Endothelial cell (in vitro differentiated cells): ENCODE data around the gene CERS4. TPM values are rescaled to one million over a fixed set of nuclear protein-coding genes. Genes with fewer than 3 reads are reported as not detected.
A peak's percentile ranks its signal among the peaks of the same experiment; 100 is the strongest.
"Not testable (repeated sequence)": the region's sequence is repeated elsewhere in the genome, so short reads cannot be mapped to it uniquely, and the experiment has no call there.

Experiments used
- DNase-seq: peaks from one replicate; pipeline ENCODE4 v3.0.0; 2021; ENCODE audit warnings: low spot score
- H3K27ac Mint-ChIP-seq: one replicate; pipeline ENCODE4 v1.8.0; 2021; ENCODE audit warnings: mixed read lengths, inconsistent platforms; ENCODE audit not compliant: unreplicated experiment
- H3K27me3 Mint-ChIP-seq: one replicate; pipeline ENCODE4 v1.8.0; 2021; ENCODE audit warnings: mild to moderate bottlenecking, moderate library complexity, mixed read lengths, inconsistent platforms; ENCODE audit not compliant: unreplicated experiment
- H3K36me3 Mint-ChIP-seq: one replicate; pipeline ENCODE4 v1.8.0; 2021; ENCODE audit warnings: mild to moderate bottlenecking, low read depth, mixed read lengths, inconsistent platforms; ENCODE audit not compliant: unreplicated experiment
- H3K4me1 Mint-ChIP-seq: one replicate; pipeline ENCODE4 v1.8.0; 2021; ENCODE audit warnings: mild to moderate bottlenecking, mixed read lengths, inconsistent platforms; ENCODE audit not compliant: unreplicated experiment
- H3K4me3 Mint-ChIP-seq: one replicate; pipeline ENCODE4 v1.8.0; 2021; ENCODE audit warnings: mild to moderate bottlenecking, mixed read lengths, inconsistent platforms; ENCODE audit not compliant: unreplicated experiment
- H3K9me3 Mint-ChIP-seq: one replicate; pipeline ENCODE4 v1.8.0; 2021; ENCODE audit warnings: mixed read lengths, inconsistent platforms; ENCODE audit not compliant: unreplicated experiment
- total RNA-seq: library from RNA; stranded (reverse); fragmentation: NEBNext Ultra II Directional; extraction: Animal tissue kit (Norgen Biotek cat#: 25700); gene quantifications from one replicate; pipeline ENCODE4 v1.2.1, GENCODE V29; 2021; ENCODE audit not compliant: unreplicated experiment
- TF ChIP-seq, protein P1 (sequence below): fragments of 200-600 bp; sonication (generic); IDR thresholded peaks from one replicate; pipeline ENCODE4 v1.5.0; 2021; ENCODE audit warnings: antibody characterized with exemption; ENCODE audit not compliant: unreplicated experiment

The CERS4 gene
- total RNA-seq, 1 donor from 2014 or later, result 34.2 TPM

DNA sequence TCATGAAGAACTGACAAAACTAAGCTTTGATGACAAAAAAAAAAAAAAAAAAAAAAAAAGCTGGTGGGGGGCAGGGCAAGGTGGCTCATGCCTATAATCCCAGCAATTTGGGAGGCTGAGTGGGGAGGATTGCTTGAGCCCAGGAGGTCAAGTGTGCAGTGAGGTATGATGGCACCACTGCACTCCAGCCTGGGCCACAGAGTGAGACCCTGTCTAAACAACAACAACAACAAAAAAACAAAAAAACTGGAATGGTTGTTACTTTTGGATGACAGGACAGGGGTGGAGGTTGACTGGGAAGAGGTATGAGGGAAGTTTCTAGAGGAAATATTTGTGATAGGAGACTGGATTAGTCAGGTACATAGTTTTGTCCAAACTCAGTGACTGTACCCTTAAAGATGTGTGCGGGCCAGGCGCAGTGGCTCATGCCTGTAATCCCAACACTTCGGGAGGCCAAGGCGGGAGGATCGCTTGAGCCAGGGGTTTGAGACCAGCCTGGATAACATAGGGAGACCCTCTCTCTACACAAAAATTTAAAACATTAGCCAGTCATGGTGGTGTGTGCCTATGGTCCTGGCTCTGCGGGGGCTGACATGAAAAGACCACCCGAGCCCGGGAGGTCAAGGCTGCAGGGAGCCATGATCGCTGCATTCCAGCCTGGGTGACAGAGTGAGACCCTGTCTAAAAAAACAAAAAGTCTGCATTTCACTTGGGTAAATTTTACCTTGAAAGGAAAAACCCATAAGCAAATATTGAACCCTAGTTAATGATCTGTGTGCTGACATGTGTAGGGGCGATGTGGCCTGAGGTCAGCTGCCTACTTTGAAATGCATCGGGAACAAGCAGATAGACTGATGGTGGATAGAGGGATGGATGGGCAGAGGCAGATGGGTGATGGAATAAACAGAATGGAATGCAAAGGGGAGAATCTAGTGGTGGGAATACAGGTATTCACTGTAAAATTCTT, 37.0 kb downstream of the CERS4 start:
- Mint-ChIP-seq H3K27me3 (peaks cover 11% of the 10 kb centered on the region), H3K36me3 (peaks cover 21% of the 10 kb centered on the region), H3K4me3 (no peak overlapping the region), H3K27ac (no peak overlapping the region), H3K9me3 (no peaks in the 10 kb centered on the region), H3K4me1 (peaks cover 4% of the 10 kb centered on the region)
- DNase-seq, result no peak
- TF ChIP-seq, protein P1, sequence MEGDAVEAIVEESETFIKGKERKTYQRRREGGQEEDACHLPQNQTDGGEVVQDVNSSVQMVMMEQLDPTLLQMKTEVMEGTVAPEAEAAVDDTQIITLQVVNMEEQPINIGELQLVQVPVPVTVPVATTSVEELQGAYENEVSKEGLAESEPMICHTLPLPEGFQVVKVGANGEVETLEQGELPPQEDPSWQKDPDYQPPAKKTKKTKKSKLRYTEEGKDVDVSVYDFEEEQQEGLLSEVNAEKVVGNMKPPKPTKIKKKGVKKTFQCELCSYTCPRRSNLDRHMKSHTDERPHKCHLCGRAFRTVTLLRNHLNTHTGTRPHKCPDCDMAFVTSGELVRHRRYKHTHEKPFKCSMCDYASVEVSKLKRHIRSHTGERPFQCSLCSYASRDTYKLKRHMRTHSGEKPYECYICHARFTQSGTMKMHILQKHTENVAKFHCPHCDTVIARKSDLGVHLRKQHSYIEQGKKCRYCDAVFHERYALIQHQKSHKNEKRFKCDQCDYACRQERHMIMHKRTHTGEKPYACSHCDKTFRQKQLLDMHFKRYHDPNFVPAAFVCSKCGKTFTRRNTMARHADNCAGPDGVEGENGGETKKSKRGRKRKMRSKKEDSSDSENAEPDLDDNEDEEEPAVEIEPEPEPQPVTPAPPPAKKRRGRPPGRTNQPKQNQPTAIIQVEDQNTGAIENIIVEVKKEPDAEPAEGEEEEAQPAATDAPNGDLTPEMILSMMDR, result no peak

DNA sequence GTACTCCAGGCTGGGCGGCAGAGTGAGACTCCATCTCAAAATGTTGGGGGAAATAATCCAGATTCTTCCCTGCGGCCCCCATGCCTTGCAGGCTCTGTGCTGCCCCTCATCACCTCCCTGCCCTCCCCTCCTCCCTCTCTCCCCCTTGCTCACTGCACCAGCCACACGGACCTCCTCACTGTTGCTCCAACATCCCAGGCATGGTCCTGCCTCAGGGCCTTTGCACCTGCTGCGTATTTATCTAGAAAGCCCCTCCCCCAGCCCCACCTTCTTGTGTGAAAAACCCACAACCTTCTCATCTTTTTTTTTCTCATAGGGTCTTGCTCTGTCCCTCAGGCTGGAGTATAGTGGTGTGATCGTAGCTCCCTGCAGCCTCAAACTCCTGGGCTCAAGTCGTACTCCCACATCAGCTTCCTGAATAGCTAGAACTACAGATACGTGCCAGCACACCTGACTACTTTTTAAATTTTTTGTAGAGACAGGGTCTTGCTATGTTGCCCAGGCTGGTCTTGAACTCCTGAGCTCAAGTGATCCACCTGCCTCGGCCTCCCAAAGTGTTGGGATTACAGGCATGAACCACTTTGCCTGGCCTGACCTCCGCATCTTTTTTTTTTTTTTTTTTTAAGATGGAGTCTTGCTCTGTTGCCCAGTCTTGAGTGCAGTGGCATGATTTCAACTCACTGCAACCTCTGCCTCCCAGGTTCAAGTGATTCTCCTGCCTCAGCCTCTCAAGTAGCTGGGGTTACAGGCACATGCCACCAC, 38.1 kb downstream of the CERS4 start:
- not testable (repeated sequence) for DNase-seq, H3K9me3 Mint-ChIP-seq, H3K27ac Mint-ChIP-seq, H3K4me3 Mint-ChIP-seq, H3K27me3 Mint-ChIP-seq, H3K4me1 Mint-ChIP-seq
- peaks cover 14% of the 10 kb centered on the region for H3K36me3 Mint-ChIP-seq

DNA sequence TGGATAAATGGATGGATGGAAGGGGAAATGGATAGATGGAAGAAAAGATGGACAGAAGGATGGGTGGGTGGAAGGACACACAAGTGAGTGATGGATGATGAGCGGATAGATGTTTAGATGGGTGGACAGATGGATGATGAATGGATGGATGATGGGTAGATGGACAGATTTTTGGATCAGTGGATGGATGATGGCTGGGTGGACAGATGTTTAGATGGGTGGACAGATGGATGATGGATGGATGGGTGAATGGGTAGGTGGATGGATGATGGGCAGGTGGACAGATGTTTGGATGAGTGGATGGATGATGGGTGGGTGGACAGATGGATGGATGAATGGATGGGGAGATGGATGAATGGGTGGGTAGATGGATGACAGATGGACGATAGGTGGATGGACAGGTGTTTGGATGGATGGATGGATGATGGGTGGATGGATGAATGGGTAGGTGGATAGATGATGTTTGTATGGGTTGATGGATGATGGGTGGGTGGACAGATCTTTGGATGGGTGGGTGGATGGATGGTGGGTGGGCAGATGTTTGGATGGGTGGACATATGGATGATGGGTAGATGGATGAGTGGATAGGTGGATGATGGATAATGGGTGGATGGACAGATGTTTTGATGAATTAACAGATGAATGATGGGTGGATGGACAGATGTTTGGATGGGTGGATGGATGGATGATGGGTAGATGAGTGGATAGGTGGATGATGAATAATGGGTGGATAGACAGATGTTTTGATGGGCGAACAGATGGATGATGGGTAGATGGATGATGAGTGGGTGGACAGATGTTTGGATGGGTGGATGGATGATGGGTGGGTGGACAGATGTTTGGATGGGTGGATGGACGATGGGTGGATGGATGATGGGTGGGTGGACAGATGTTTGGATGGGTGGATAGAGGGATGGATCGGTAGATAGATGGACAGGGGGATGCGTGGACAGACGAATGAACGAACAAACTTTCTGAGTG, 39.5 kb downstream of the CERS4 start:
- H3K27ac Mint-ChIP-seq, result no peak overlapping the region
- peaks cover 9% of the 10 kb centered on the region for H3K36me3 Mint-ChIP-seq
- TF ChIP-seq, protein P1, result no peak
- peaks cover 2% of the 10 kb centered on the region for H3K4me1 Mint-ChIP-seq
- H3K27me3 Mint-ChIP-seq, result peaks cover 6% of the 10 kb centered on the region
- H3K9me3 Mint-ChIP-seq, result no peaks in the 10 kb centered on the region
- peak overlapping the region; percentile 5 for H3K4me3 Mint-ChIP-seq
- no peak for DNase-seq

DNA sequence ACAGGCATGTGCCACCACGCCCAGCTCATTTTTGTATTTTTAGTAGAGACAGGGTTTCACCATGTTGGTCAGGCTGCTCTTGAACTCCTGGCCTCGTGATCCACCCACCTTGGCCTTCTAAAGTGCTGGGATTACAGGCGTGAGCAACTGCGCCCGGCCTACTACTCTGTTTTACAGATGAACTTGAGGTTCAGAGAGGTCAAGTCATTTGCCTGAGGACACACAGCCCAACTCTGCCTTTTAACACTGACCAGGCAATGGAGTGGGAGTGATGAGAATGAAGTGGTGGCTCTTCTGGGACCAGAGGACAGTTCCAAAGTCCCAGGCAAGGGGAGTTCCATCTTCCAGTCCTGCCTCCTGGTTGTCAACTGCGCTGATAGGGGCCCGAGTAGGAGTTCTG, 41.4 kb downstream of the CERS4 start:
- Mint-ChIP-seq H3K27me3 (peaks cover 6% of the 10 kb centered on the region), H3K36me3 (peaks cover 9% of the 10 kb centered on the region), H3K9me3 (no peaks in the 10 kb centered on the region), H3K4me1 (no peaks in the 10 kb centered on the region), H3K4me3 (no peak overlapping the region), H3K27ac (no peak overlapping the region)
- no peak for DNase-seq
- TF ChIP-seq, protein P1, result no peak

DNA sequence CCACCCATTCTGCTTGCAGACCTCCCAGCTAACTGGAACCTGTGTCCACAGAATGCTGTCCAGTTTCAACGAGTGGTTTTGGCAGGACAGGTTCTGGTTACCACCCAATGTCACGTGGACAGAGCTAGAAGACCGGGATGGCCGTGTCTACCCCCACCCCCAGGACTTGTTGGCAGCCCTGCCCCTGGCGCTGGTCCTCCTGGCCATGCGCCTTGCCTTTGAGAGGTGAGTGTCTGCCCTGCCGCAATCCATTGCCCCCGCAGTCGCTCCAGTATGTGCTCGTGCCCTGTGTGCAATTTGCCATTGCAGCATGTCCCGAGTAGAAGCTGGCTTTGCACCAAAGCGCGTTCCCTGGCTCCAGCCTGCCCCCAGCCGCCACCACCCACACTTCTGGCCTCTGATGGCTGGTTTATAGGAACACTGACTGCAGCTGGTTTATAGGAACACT, 41.9 kb downstream of the CERS4 start:
- TF ChIP-seq, protein P1, result no peak
- no peak overlapping the region for H3K4me3 Mint-ChIP-seq
- H3K36me3 Mint-ChIP-seq, result peaks cover 12% of the 10 kb centered on the region
- H3K27me3 Mint-ChIP-seq, result peaks cover 9% of the 10 kb centered on the region
- H3K4me1 Mint-ChIP-seq, result no peaks in the 10 kb centered on the region
- no peak for DNase-seq
- H3K27ac Mint-ChIP-seq, result no peak overlapping the region
- no peaks in the 10 kb centered on the region for H3K9me3 Mint-ChIP-seq
